Ovary (tissue), 3 donors: ENCODE data around the gene ERP27.

Source experiments
- POLR2A ChIP-seq: fragments of 450-650 bp; IDR thresholded peaks from one replicate; pipeline ENCODE4 v1.6.1; 2017; ENCODE audit warnings: antibody characterized with exemption, mild to moderate bottlenecking, moderate library complexity
- TF ChIP-seq, protein P1 (sequence below), 3 donors: fragments of 450-650 bp in 2 of 3; fragments of 200-600 bp in 1 of 3; IDR thresholded peaks; one replicate each; pipeline versions ENCODE4 v1.5.1 to v1.8.0; 2016 to 2022; ENCODE audit warnings: antibody characterized with exemption in 3 of 3, mild to moderate bottlenecking in 1 of 3
- donor health status: DM: no; HTN: no; CAD: no.

DNA sequence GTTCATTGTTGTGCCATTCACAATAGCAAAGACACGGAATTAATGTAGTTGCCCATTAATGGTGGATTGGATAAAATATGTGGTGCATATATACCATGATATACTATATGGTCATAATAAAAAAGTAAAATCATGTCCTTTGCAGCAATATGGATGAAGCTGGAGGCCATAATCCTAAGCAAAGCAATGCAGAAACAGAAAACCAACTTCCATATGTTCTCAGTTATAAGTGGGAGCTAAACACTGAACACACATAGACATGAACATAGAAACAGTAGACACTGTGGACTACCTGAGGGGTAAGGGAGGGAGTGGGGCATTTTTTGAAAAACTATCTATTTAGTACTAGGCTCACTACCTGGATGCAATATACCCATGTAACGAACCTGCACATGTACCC, 3.0 kb upstream of the ERP27 start:
- TF ChIP-seq, protein P1, sequence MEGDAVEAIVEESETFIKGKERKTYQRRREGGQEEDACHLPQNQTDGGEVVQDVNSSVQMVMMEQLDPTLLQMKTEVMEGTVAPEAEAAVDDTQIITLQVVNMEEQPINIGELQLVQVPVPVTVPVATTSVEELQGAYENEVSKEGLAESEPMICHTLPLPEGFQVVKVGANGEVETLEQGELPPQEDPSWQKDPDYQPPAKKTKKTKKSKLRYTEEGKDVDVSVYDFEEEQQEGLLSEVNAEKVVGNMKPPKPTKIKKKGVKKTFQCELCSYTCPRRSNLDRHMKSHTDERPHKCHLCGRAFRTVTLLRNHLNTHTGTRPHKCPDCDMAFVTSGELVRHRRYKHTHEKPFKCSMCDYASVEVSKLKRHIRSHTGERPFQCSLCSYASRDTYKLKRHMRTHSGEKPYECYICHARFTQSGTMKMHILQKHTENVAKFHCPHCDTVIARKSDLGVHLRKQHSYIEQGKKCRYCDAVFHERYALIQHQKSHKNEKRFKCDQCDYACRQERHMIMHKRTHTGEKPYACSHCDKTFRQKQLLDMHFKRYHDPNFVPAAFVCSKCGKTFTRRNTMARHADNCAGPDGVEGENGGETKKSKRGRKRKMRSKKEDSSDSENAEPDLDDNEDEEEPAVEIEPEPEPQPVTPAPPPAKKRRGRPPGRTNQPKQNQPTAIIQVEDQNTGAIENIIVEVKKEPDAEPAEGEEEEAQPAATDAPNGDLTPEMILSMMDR (IDR thresholded peaks at IDR 0.05), result no peak
- TF ChIP-seq POLR2A, result no peak
